Astrocyte of the cerebellum (primary cell): Measurements from ENCODE around the gene PCSK5.

Experiments
- DNase-seq: peaks from one replicate; pipeline ENCODE4 v3.0.0-alpha.2; 2011; ENCODE audit warnings: low read depth
- H3K4me3 ChIP-seq: 2 replicates; pipeline ENCODE4 v1.5.1; 2011; ENCODE audit warnings: mild to moderate bottlenecking, low read depth, low read length, moderate library complexity
- in situ Hi-C: cut with HindIII; loops from 2 replicates; pipeline ENCODE4 v1.10.0; 2017; ENCODE audit warnings: low sequenced_read_pairs
- TF ChIP-seq, protein P1 (sequence below): IDR thresholded peaks from 2 replicates; pipeline ENCODE4 v1.5.1; 2012; ENCODE audit warnings: low read length, low read depth, moderate library complexity, mild to moderate bottlenecking; ENCODE audit errors: missing control alignments

PCSK5 gene

DNA sequence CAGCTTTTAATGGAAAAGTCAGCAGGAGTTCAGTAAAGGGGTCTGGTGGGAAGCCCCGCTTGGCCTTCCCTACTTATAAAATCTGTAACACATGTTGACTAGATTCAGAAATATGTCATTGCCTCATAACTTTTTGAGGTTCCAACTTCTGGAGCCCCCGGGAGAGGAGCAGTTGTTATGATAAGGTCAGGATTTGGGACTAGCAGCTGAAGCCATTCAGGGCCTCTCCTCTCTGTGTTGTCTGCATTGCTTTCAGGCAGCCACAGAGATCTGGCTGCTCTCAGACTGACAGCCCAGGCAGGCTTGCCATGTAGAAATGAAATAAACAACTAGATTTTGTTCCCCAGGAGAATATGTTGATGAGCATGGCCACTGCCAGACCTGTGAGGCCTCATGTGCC, 336.7 kb downstream of the PCSK5 start:
- TF ChIP-seq, protein P1, sequence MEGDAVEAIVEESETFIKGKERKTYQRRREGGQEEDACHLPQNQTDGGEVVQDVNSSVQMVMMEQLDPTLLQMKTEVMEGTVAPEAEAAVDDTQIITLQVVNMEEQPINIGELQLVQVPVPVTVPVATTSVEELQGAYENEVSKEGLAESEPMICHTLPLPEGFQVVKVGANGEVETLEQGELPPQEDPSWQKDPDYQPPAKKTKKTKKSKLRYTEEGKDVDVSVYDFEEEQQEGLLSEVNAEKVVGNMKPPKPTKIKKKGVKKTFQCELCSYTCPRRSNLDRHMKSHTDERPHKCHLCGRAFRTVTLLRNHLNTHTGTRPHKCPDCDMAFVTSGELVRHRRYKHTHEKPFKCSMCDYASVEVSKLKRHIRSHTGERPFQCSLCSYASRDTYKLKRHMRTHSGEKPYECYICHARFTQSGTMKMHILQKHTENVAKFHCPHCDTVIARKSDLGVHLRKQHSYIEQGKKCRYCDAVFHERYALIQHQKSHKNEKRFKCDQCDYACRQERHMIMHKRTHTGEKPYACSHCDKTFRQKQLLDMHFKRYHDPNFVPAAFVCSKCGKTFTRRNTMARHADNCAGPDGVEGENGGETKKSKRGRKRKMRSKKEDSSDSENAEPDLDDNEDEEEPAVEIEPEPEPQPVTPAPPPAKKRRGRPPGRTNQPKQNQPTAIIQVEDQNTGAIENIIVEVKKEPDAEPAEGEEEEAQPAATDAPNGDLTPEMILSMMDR: no peak
- DNase-seq: no peak
- in situ Hi-C loops: no loop called here

DNA sequence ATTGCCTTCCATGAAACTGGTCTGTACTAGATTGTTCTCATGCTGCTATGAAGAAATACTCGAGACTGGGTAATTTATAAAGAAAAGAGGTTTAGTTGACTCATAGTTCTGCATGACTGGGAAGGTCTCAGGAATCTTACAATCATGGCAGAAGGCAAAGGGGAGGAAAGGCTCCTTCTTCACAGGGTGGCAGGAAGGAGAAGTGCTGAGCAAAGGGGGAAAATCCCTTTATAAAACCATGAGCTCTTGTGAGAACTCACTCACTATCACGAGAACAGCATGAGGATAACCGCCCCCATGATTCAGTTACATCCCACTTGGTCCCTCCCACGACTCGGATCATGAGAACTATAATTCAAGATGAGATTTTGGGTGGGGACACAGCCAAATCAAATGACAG, 340.5 kb downstream of the PCSK5 start:
- no peak overlapping the region for H3K4me3 ChIP-seq
- in situ Hi-C loops: no loop called here
- no peak for DNase-seq
- TF ChIP-seq, protein P1: no peak

More for the DNA sequence above, 336.7 kb downstream of the PCSK5 start:
- no peak overlapping the region for H3K4me3 ChIP-seq

DNA sequence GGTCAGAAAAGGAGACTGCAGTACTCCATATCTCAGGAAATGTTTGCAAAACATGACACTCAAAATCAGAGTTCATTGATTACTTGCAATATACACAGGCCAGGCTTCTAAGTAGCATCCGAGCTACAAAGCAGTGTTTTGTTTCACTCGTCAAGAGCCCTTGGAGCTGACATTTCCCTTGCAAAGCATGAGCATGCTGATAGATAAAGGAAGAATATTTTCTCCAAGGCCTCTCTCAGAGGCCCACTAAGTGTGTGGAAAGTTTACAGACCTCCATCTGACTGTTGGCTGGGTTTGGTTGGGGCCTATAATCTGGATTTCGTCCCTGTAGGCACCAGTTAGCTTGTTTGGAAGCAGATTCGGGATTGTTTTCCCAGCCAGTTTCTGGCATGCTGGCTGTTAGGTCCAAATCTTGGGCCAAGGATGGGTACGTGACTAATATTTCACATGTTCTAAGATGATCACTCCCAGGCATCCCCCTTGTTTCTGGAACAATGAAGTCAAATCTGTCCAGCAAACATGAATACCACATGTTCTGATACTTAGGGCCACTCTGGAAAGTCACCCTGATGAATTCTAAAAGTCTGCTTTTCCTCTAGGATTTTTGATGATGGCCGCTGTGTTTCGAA, 342.5 kb downstream of the PCSK5 start:
- TF ChIP-seq, protein P1: no peak
- no peak overlapping the region for H3K4me3 ChIP-seq
- DNase-seq: no peak
- in situ Hi-C loops: no loop called here

DNA sequence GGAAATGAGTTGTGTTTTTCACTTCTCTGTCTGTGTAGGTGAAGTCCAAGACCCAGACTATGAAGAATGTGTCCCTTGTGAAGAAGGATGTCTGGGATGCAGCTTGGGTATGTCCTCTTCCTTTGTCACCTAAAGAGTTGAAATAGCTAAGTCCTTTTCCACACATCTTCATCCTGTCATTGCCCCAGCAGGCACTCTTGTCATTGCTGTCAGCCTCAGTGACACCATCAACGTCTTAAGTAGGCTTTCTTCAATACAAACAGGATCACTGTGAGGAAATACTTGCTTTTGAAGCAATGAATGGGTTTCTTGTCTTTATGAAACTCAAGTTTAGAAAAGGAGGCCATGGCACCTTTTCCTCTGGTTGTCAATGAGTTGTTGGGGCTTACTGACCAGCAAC, 350.1 kb downstream of the PCSK5 start:
- no peak for DNase-seq
- no peak overlapping the region for H3K4me3 ChIP-seq
- in situ Hi-C loops: no loop called here
- TF ChIP-seq, protein P1: no peak

DNA sequence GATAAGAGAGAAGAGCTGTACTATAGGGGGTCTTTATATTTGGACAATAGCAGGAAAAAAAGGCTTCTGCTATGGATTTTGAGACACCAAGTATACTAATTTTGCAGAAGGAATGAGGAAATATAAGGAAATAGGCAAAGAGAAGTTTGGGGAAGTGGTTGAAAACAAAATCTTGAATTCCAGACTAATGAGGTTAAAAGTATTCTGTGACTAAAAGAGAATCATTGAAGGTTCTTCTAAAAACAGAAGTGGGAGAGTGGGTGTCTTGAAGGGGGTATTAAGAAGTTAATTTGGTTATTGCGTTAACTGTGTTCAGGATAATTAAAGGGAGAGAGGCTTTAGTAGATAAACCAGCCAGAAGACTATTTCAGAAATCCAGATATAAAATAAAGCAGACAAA, 355.0 kb downstream of the PCSK5 start:
- in situ Hi-C loops: no loop called here
- H3K4me3 ChIP-seq: no peak overlapping the region
- TF ChIP-seq, protein P1: no peak
- no peak for DNase-seq

DNA sequence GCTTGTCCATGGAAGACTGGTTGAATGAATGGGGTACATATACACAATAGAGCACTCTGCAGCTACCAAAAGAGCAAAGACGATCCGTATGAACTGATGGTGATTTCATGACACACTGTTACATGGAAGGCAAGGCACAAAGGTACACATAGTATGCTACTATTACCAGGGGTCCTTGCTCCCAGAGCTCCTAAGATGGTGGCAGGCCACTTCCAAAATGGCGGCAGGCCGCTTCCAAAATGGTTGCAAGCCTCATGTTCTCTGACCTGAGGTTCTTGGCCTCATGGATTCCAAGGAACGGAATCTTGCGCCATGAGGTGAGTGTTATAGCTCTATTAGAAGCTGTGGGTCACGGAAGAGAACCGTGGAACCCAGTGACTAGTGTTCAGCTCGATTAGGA, 356.2 kb downstream of the PCSK5 start:
- no peak overlapping the region for H3K4me3 ChIP-seq
- DNase-seq: no peak
- TF ChIP-seq, protein P1: no peak
- in situ Hi-C loops: no loop called here
